Neural progenitor cell (in vitro differentiated cells): ENCODE measurements around the gene CEP44. TPM values are rescaled to one million over a fixed set of nuclear protein-coding genes. Genes with fewer than 3 reads are reported as not detected.

Experiments used
- DNase-seq: peaks from one replicate; pipeline ENCODE4 v3.0.0-alpha.2; 2016; ENCODE audit warnings: low spot score
- H2AFZ ChIP-seq: fragments of 200-600 bp; sonication (generic); replicated peaks from 2 replicates; pipeline ENCODE4 v1.6.1; 2016; ENCODE audit warnings: antibody characterized with exemption
- H3F3A ChIP-seq: fragments of 200-600 bp; sonication (generic); 2 replicates; pipeline ENCODE4 v1.6.1; 2016; ENCODE audit warnings: antibody characterized with exemption, low read depth
- H3K27ac ChIP-seq: fragments of 200-600 bp; sonication (generic); 2 replicates; pipeline ENCODE4 v1.5.1; 2016; ENCODE audit warnings: mild to moderate bottlenecking
- H3K27me3 ChIP-seq: fragments of 200-600 bp; sonication (generic); 2 replicates; pipeline ENCODE4 v1.6.1; 2016; ENCODE audit warnings: mild to moderate bottlenecking, moderate library complexity
- H3K36me3 ChIP-seq: fragments of 200-600 bp; sonication (generic); 2 replicates; pipeline ENCODE4 v1.5.1; 2016
- H3K4me1 ChIP-seq: fragments of 200-600 bp; sonication (generic); 2 replicates; pipeline ENCODE4 v1.6.1; 2016; ENCODE audit warnings: mixed run types
- H3K4me2 ChIP-seq: fragments of 200-600 bp; sonication (generic); 2 replicates; pipeline ENCODE4 v1.6.1; 2016
- H3K4me3 ChIP-seq: fragments of 200-600 bp; sonication (generic); 2 replicates; pipeline ENCODE4 v1.5.1; 2016
- H3K79me2 ChIP-seq: fragments of 200-600 bp; sonication (generic); 2 replicates; pipeline ENCODE4 v1.6.1; 2016; ENCODE audit warnings: low read depth
- H3K9ac ChIP-seq: fragments of 200-600 bp; sonication (generic); 2 replicates; pipeline ENCODE4 v1.6.1; 2016
- H3K9me3 ChIP-seq: fragments of 200-600 bp; sonication (generic); 2 replicates; pipeline ENCODE4 v1.5.1; 2016; ENCODE audit warnings: low read depth
- H4K20me1 ChIP-seq: fragments of 200-600 bp; sonication (generic); 2 replicates; pipeline ENCODE4 v1.6.1; 2016; ENCODE audit warnings: low read depth
- H3K27ac Mint-ChIP-seq: 3 replicates; pipeline ENCODE4 v1.8.0; 2021; ENCODE audit warnings: mixed read lengths
- H3K27me3 Mint-ChIP-seq: 2 replicates; pipeline ENCODE4 v1.8.0; 2022; ENCODE audit warnings: low read depth, mild to moderate bottlenecking, inconsistent platforms, moderate library complexity, mixed read lengths; ENCODE audit not compliant: insufficient read depth
- H3K36me3 Mint-ChIP-seq: 3 replicates; pipeline ENCODE4 v1.8.0; 2021; ENCODE audit warnings: mixed read lengths
- H3K4me1 Mint-ChIP-seq: 3 replicates; pipeline ENCODE4 v1.8.0; 2021; ENCODE audit warnings: mixed read lengths
- H3K4me3 Mint-ChIP-seq: 3 replicates; pipeline ENCODE4 v1.8.0; 2021; ENCODE audit warnings: mild to moderate bottlenecking, moderate library complexity, mixed read lengths
- H3K9me3 Mint-ChIP-seq: 3 replicates; pipeline ENCODE4 v1.8.0; 2020; ENCODE audit warnings: mixed read lengths
- EZH2 ChIP-seq: fragments of 200-600 bp; sonication (generic); IDR thresholded peaks from 2 replicates; pipeline ENCODE4 v1.6.1; 2017; ENCODE audit warnings: antibody characterized with exemption, mild to moderate bottlenecking, moderate library complexity
- EZH2phosphoT487 ChIP-seq: fragments of 200-600 bp; sonication (generic); IDR thresholded peaks from 2 replicates; pipeline ENCODE4 v1.6.1; 2017; ENCODE audit warnings: antibody characterized with exemption
- total RNA-seq: library from RNA; depleted of rRNA; stranded (reverse); fragments of >200 nt; gene quantifications from 2 replicates; pipeline ENCODE4 v1.2.3, GENCODE V29; 2015; ENCODE audit warnings: low replicate concordance
- TF ChIP-seq, protein P1 (sequence below): fragments of 200-600 bp; sonication (generic); IDR thresholded peaks from 2 replicates; pipeline ENCODE4 v1.5.1; 2017; ENCODE audit warnings: antibody characterized with exemption, mild to moderate bottlenecking

CEP44 gene
- total RNA-seq, 1 donor from 2014 or later = 76.1 TPM

DNA sequence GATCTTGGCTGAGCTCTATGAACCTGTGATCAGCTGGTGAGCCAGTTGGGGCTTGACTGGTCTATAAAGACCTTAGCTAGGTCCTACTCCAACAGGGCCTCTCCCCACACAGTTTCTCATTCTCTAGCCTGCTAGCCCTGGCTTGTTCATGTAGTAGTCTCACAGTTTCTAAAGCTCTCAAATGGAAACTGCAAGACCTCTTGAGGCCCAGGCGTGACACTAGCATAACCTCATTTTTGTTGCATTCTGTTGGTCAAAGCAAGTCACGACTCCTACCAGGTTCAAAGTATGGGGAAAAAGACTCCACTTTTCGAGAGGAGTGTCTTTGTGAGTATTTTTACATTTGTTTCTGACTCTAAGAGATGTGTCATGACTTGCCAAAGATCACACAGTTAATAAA lies 50.9 kb downstream of the CEP44 start:
- Histone ChIP-seq H3K27ac (no peak overlapping the region), H3F3A (no peaks in the 10 kb centered on the region), H3K4me2 (no peak overlapping the region), H3K9me3 (no peaks in the 10 kb centered on the region), H3K4me1 (no peaks in the 10 kb centered on the region), H3K36me3 (no peaks in the 10 kb centered on the region), H4K20me1 (no peaks in the 10 kb centered on the region), H2AFZ (no peak overlapping the region), H3K9ac (no peak overlapping the region), H3K27me3 (no peaks in the 10 kb centered on the region), H3K4me3 (no peak overlapping the region), H3K79me2 (no peaks in the 10 kb centered on the region)
- no peaks in the 10 kb centered on the region for H3K4me1 Mint-ChIP-seq
- H3K36me3 Mint-ChIP-seq = no peaks in the 10 kb centered on the region
- no peak for DNase-seq
- H3K4me3 Mint-ChIP-seq = no peak overlapping the region
- no peak overlapping the region for H3K27ac Mint-ChIP-seq
- H3K27me3 Mint-ChIP-seq = no peaks in the 10 kb centered on the region
- no peak for TF ChIP-seq EZH2phosphoT487
- H3K9me3 Mint-ChIP-seq = no peaks in the 10 kb centered on the region

- DNase-seq = no peak
- Histone ChIP-seq H3K4me3 (no peak overlapping the region), H3K4me2 (no peak overlapping the region), H3F3A (no peaks in the 10 kb centered on the region), H3K4me1 (no peaks in the 10 kb centered on the region), H3K79me2 (no peaks in the 10 kb centered on the region), H3K27ac (no peak overlapping the region), H3K36me3 (no peaks in the 10 kb centered on the region), H2AFZ (no peak overlapping the region), H3K9ac (no peak overlapping the region), H4K20me1 (no peaks in the 10 kb centered on the region), H3K9me3 (no peaks in the 10 kb centered on the region), H3K27me3 (no peaks in the 10 kb centered on the region)
- H3K36me3 Mint-ChIP-seq = no peaks in the 10 kb centered on the region
- no peaks in the 10 kb centered on the region for H3K9me3 Mint-ChIP-seq
- no peak for TF ChIP-seq EZH2phosphoT487
- H3K4me1 Mint-ChIP-seq = no peaks in the 10 kb centered on the region
- H3K4me3 Mint-ChIP-seq = no peak overlapping the region
- no peaks in the 10 kb centered on the region for H3K27me3 Mint-ChIP-seq
- no peak overlapping the region for H3K27ac Mint-ChIP-seq
These were observed 57.0 kb downstream of the CEP44 start for GRCh38 chr4:174340714-174341113.

DNA sequence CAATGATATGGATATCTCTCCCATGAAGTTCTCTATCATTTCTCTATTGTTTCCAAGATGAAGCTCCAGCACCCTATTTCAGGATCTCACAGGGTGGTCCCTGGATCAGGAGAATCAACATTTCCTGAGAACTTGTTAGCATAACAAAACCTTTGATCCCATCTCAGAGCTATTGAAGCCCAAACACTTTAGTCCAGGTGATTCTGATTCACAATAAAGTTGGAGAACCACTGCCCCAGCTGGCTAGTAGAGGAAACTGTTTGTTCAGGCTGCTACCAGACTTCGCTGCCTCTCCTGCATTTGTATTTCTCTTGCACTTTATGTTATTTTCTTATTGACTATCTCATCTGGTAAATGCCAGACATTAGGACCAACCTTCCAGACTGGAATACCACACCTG lies 65.4 kb downstream of the CEP44 start:
- Histone ChIP-seq H3K4me2 (no peak overlapping the region), H4K20me1 (no peaks in the 10 kb centered on the region), H3K4me3 (no peak overlapping the region), H3K9ac (no peak overlapping the region), H3K79me2 (no peaks in the 10 kb centered on the region), H3K4me1 (no peaks in the 10 kb centered on the region), H3K27ac (no peak overlapping the region), H2AFZ (no peak overlapping the region), H3K27me3 (no peaks in the 10 kb centered on the region), H3K36me3 (no peaks in the 10 kb centered on the region), H3F3A (no peaks in the 10 kb centered on the region), H3K9me3 (no peaks in the 10 kb centered on the region)
- no peaks in the 10 kb centered on the region for H3K36me3 Mint-ChIP-seq
- H3K4me3 Mint-ChIP-seq = no peak overlapping the region
- no peaks in the 10 kb centered on the region for H3K9me3 Mint-ChIP-seq
- H3K4me1 Mint-ChIP-seq = no peaks in the 10 kb centered on the region
- H3K27me3 Mint-ChIP-seq = no peaks in the 10 kb centered on the region
- no peak overlapping the region for H3K27ac Mint-ChIP-seq
- no peak for TF ChIP-seq EZH2
- TF ChIP-seq, protein P1, sequence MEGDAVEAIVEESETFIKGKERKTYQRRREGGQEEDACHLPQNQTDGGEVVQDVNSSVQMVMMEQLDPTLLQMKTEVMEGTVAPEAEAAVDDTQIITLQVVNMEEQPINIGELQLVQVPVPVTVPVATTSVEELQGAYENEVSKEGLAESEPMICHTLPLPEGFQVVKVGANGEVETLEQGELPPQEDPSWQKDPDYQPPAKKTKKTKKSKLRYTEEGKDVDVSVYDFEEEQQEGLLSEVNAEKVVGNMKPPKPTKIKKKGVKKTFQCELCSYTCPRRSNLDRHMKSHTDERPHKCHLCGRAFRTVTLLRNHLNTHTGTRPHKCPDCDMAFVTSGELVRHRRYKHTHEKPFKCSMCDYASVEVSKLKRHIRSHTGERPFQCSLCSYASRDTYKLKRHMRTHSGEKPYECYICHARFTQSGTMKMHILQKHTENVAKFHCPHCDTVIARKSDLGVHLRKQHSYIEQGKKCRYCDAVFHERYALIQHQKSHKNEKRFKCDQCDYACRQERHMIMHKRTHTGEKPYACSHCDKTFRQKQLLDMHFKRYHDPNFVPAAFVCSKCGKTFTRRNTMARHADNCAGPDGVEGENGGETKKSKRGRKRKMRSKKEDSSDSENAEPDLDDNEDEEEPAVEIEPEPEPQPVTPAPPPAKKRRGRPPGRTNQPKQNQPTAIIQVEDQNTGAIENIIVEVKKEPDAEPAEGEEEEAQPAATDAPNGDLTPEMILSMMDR = no peak
- no peak for DNase-seq

GRCh38 chr4:174352061-174352819 lies 68.5 kb downstream of the CEP44 start:
- Histone ChIP-seq H3K9ac (no peak overlapping the region), H3K79me2 (no peaks in the 10 kb centered on the region), H3K27ac (no peak overlapping the region), H3K27me3 (no peaks in the 10 kb centered on the region), H3K36me3 (no peaks in the 10 kb centered on the region), H3K4me1 (no peaks in the 10 kb centered on the region), H3K4me2 (no peak overlapping the region), H3K9me3 (no peaks in the 10 kb centered on the region), H4K20me1 (no peaks in the 10 kb centered on the region), H3F3A (no peaks in the 10 kb centered on the region), H2AFZ (no peak overlapping the region), H3K4me3 (no peak overlapping the region)
- Mint-ChIP-seq H3K27me3 (no peaks in the 10 kb centered on the region), H3K9me3 (no peaks in the 10 kb centered on the region), H3K27ac (no peak overlapping the region), H3K36me3 (no peaks in the 10 kb centered on the region), H3K4me1 (no peaks in the 10 kb centered on the region), H3K4me3 (no peak overlapping the region)
- DNase-seq = no peak
- TF ChIP-seq, protein P1 = no peak
- TF ChIP-seq EZH2 = no peak
- TF ChIP-seq EZH2phosphoT487 = no peak
